Neural cell (in vitro differentiated cells): ENCODE data around the gene TSPAN17. TPM values are rescaled to one million over a fixed set of nuclear protein-coding genes. Genes with fewer than 3 reads are reported as not detected.

Experiments used
- H2AFZ ChIP-seq: fragments of 200-600, 300-800 bp; sonication (generic), shearing (Covaris generic); 2 replicates; pipeline ENCODE4 v1.6.0; 2014; ENCODE audit warnings: low read depth, mild to moderate bottlenecking, antibody characterized with exemption, low read length, moderate library complexity
- H3F3A ChIP-seq: fragments of 200-600 bp; shearing (Covaris generic); 2 replicates; pipeline ENCODE4 v1.6.1; 2016; ENCODE audit warnings: mild to moderate bottlenecking, moderate library complexity, mixed read lengths, antibody characterized with exemption, low read length; ENCODE audit not compliant: insufficient read depth, poor library complexity, severe bottlenecking
- H3K27ac ChIP-seq: fragments of 200-600, 300-800 bp; sonication (generic), shearing (Covaris generic); 2 replicates; pipeline ENCODE4 v1.5.1; 2014; ENCODE audit warnings: mild to moderate bottlenecking, low read length, moderate library complexity
- H3K27me3 ChIP-seq: fragments of 300-800, 200-600 bp; sonication (generic), shearing (Covaris generic); 2 replicates; pipeline ENCODE4 v1.6.0; 2014; ENCODE audit warnings: mild to moderate bottlenecking, low read depth, low read length, moderate library complexity; ENCODE audit not compliant: insufficient read depth
- H3K36me3 ChIP-seq: fragments of 300-800, 200-600 bp; sonication (generic), shearing (Covaris generic); 2 replicates; pipeline ENCODE4 v1.5.1; 2014; ENCODE audit warnings: mild to moderate bottlenecking, antibody characterized with exemption, low read length, moderate library complexity; ENCODE audit not compliant: insufficient read depth
- H3K4me2 ChIP-seq: fragments of 300-800, 200-600 bp; sonication (generic), shearing (Covaris generic); 2 replicates; pipeline ENCODE4 v1.6.0; 2014; ENCODE audit warnings: mild to moderate bottlenecking, low read length
- H3K4me3 ChIP-seq: fragments of 300-800, 200-600 bp; sonication (generic), shearing (Covaris generic); 2 replicates; pipeline ENCODE4 v1.5.1; 2014; ENCODE audit warnings: mild to moderate bottlenecking, low read length, moderate library complexity
- H3K79me2 ChIP-seq: fragments of 200-600 bp; shearing (Covaris generic); replicated peaks from 2 replicates; pipeline ENCODE4 v1.6.0; 2014; ENCODE audit warnings: mild to moderate bottlenecking, low read length, moderate library complexity; ENCODE audit not compliant: insufficient read depth
- H3K9ac ChIP-seq: fragments of 300-800, 200-600 bp; sonication (generic), shearing (Covaris generic); 2 replicates; pipeline ENCODE4 v1.6.1; 2016; ENCODE audit warnings: mild to moderate bottlenecking, low read length, mixed read lengths
- H3K9me2 ChIP-seq: fragments of 200-600 bp; shearing (Covaris generic); 2 replicates; pipeline ENCODE4 v1.6.1; 2016; ENCODE audit warnings: mild to moderate bottlenecking, low read length, mixed read lengths; ENCODE audit not compliant: insufficient read depth
- H3K9me3 ChIP-seq: fragments of 200-600, 300-800 bp; sonication (generic), shearing (Covaris generic); 2 replicates; pipeline ENCODE4 v1.6.1; 2016; ENCODE audit warnings: mild to moderate bottlenecking, mixed run types, low read length, moderate library complexity, mixed read lengths
- H4K20me1 ChIP-seq: fragments of 200-600 bp; shearing (Covaris generic); 2 replicates; pipeline ENCODE4 v1.6.1; 2016; ENCODE audit warnings: mild to moderate bottlenecking, mixed run types; ENCODE audit not compliant: insufficient read depth
- CTCF ChIP-seq: fragments of 450-650 bp; IDR thresholded peaks from 2 replicates; pipeline ENCODE4 v1.5.1; 2014; ENCODE audit warnings: antibody characterized with exemption, mild to moderate bottlenecking, moderate library complexity; ENCODE audit not compliant: poor library complexity, severe bottlenecking
- EP300 ChIP-seq: fragments of 450-650 bp; conservative IDR thresholded peaks from 2 replicates; pipeline ENCODE4 v1.6.1; 2014; ENCODE audit warnings: antibody characterized with exemption, mild to moderate bottlenecking, moderate library complexity; ENCODE audit not compliant: poor library complexity, severe bottlenecking
- EZH2 ChIP-seq: fragments of 200-600, 300-800 bp; shearing (Covaris generic), sonication (generic); IDR thresholded peaks from 2 replicates; pipeline ENCODE4 v1.6.1; 2014; ENCODE audit warnings: antibody characterized with exemption, low read length, borderline replicate concordance, mild to moderate bottlenecking; ENCODE audit not compliant: insufficient read depth, poor library complexity, severe bottlenecking
- MXI1 ChIP-seq: fragments of 450-650 bp; conservative IDR thresholded peaks from 2 replicates; pipeline ENCODE4 v1.6.1; 2014; ENCODE audit warnings: antibody characterized with exemption, mild to moderate bottlenecking; ENCODE audit not compliant: poor library complexity, severe bottlenecking
- POLR2AphosphoS5 ChIP-seq: IDR thresholded peaks from 2 replicates; pipeline ENCODE4 v1.6.1; 2012
- RAD21 ChIP-seq: fragments of 450-650 bp; conservative IDR thresholded peaks from 2 replicates; pipeline ENCODE4 v1.6.1; 2014; ENCODE audit warnings: antibody characterized with exemption, mild to moderate bottlenecking, moderate library complexity
- REST ChIP-seq: IDR thresholded peaks from 2 replicates; pipeline ENCODE4 v1.6.1; 2012; ENCODE audit warnings: borderline replicate concordance
- SMC3 ChIP-seq: fragments of 450-650 bp; conservative IDR thresholded peaks from 2 replicates; pipeline ENCODE4 v1.6.1; 2014; ENCODE audit warnings: antibody characterized with exemption, mild to moderate bottlenecking, moderate library complexity; ENCODE audit not compliant: poor library complexity
- TAF1 ChIP-seq: IDR thresholded peaks from 2 replicates; pipeline ENCODE4 v1.6.1; 2012; ENCODE audit warnings: low read depth
- polyA plus RNA-seq: library from polyadenylated mRNA; depleted of rRNA; stranded (reverse); fragments of >200 nt; gene quantifications from 2 replicates; pipeline ENCODE4 v1.2.3, GENCODE V29; 2014

Gene TSPAN17
- polyA plus RNA-seq, 1 donor from 2014 or later = 66.4 TPM

- H3K4me3 ChIP-seq = no peak overlapping the region
- no peaks in the 10 kb centered on the region for H4K20me1 ChIP-seq
- H2AFZ ChIP-seq = no peak overlapping the region
- no peaks in the 10 kb centered on the region for H3F3A ChIP-seq
- H3K9me2 ChIP-seq = no peaks in the 10 kb centered on the region
- H3K27me3 ChIP-seq = no peaks in the 10 kb centered on the region
- no peaks in the 10 kb centered on the region for H3K9me3 ChIP-seq
- H3K36me3 ChIP-seq = no peaks in the 10 kb centered on the region
- no peak overlapping the region for H3K9ac ChIP-seq
- H3K79me2 ChIP-seq = no peaks in the 10 kb centered on the region
- TF ChIP-seq MXI1 = no peak
- TF ChIP-seq TAF1 = no peak
- TF ChIP-seq EZH2 = no peak
- TF ChIP-seq SMC3 = no peak
- TF ChIP-seq CTCF = no peak
- no peak for TF ChIP-seq RAD21
- no peak for TF ChIP-seq EP300
- TF ChIP-seq POLR2AphosphoS5 = no peak
- TF ChIP-seq REST = no peak
- H3K4me2 ChIP-seq = no peak overlapping the region
- H3K27ac ChIP-seq = no peak overlapping the region
Observed at GRCh38 chr5:176678584-176678983, 31.3 kb downstream of the TSPAN17 start.

GRCh38 chr5:176679365-176680225 lies 32.3 kb downstream of the TSPAN17 start:
- Histone ChIP-seq H3F3A (no peaks in the 10 kb centered on the region), H3K27ac (no peak overlapping the region), H3K27me3 (no peaks in the 10 kb centered on the region), H3K79me2 (no peaks in the 10 kb centered on the region), H3K9ac (no peak overlapping the region), H2AFZ (no peak overlapping the region), H3K9me2 (no peaks in the 10 kb centered on the region), H4K20me1 (no peaks in the 10 kb centered on the region), H3K36me3 (no peaks in the 10 kb centered on the region), H3K9me3 (no peaks in the 10 kb centered on the region), H3K4me2 (no peak overlapping the region), H3K4me3 (no peak overlapping the region)
- TF ChIP-seq EZH2 (no peak), TAF1 (no peak), RAD21 (no peak), MXI1 (no peak), REST (no peak), SMC3 (no peak)
